HepG2 (cell line): ENCODE results near the gene HNRNPF. TPM values are rescaled to one million over a fixed set of nuclear protein-coding genes. Genes with fewer than 3 reads are reported as not detected.
A peak's percentile ranks its signal among the peaks of the same experiment; 100 is the strongest.

Source experiments
- ERF ChIP-seq: IDR thresholded peaks from 2 replicates; pipeline ENCODE4 v1.6.1; 2018; ENCODE audit warnings: missing biosample characterization, missing genetic modification reagents
- FOXP4 ChIP-seq: sonication (generic); formaldehyde crosslinking; IDR thresholded peaks from 2 replicates; pipeline ENCODE4 v1.4.0; 2020; ENCODE audit warnings: missing genetic modification reagents
- GATA4 ChIP-seq: sonication (generic); IDR thresholded peaks from 2 replicates; pipeline ENCODE4 v1.6.1; 2016; ENCODE audit warnings: antibody characterized with exemption, low read depth, borderline replicate concordance
- MBD4 ChIP-seq: IDR thresholded peaks from 2 replicates; pipeline ENCODE4 v1.6.1; 2012; ENCODE audit warnings: low read length, inconsistent platforms, borderline replicate concordance
- NCOA2 ChIP-seq: sonication (generic); formaldehyde crosslinking; IDR thresholded peaks from 2 replicates; pipeline ENCODE4 v1.8.0; 2022; ENCODE audit warnings: inconsistent platforms
- NRL ChIP-seq: sonication (generic); formaldehyde crosslinking; IDR thresholded peaks from 2 replicates; pipeline ENCODE4 v1.5.0; 2020; ENCODE audit warnings: missing genetic modification reagents, mild to moderate bottlenecking, moderate library complexity, borderline replicate concordance
- SALL1 ChIP-seq: sonication (generic); formaldehyde crosslinking; IDR thresholded peaks from 2 replicates; pipeline ENCODE4 v1.8.0; 2022; ENCODE audit warnings: mild to moderate bottlenecking, missing genetic modification reagents
- THYN1 ChIP-seq: sonication (generic); formaldehyde crosslinking; IDR thresholded peaks from 2 replicates; pipeline ENCODE4 v1.8.1; 2023; ENCODE audit warnings: low read depth, mild to moderate bottlenecking, moderate library complexity, missing genetic modification reagents, borderline replicate concordance
- ZHX1 ChIP-seq: sonication (generic); formaldehyde crosslinking; IDR thresholded peaks from 2 replicates; pipeline ENCODE4 v1.8.1; 2022; ENCODE audit warnings: low read depth, mild to moderate bottlenecking, missing genetic modification reagents
- ZNF234 ChIP-seq: sonication (generic); formaldehyde crosslinking; conservative IDR thresholded peaks from 2 replicates; pipeline ENCODE4 v1.5.1; 2020; ENCODE audit warnings: mild to moderate bottlenecking, missing genetic modification reagents
- ZNF276 ChIP-seq: sonication (generic); formaldehyde crosslinking; IDR thresholded peaks from 2 replicates; pipeline ENCODE4 v1.4.0; 2020; ENCODE audit warnings: mild to moderate bottlenecking, low read depth, missing genetic modification reagents
- ZNF331 ChIP-seq: sonication (generic); formaldehyde crosslinking; IDR thresholded peaks from 2 replicates; pipeline ENCODE4 v1.4.0; 2020; ENCODE audit warnings: missing genetic modification reagents
- ZNF468 ChIP-seq: sonication (generic); formaldehyde crosslinking; IDR thresholded peaks from 2 replicates; pipeline ENCODE4 v1.8.0; 2022; ENCODE audit warnings: mild to moderate bottlenecking, moderate library complexity, missing genetic modification reagents
- ZNF704 ChIP-seq: sonication (generic); formaldehyde crosslinking; IDR thresholded peaks from 2 replicates; pipeline ENCODE4 v1.8.1; 2023; ENCODE audit warnings: mild to moderate bottlenecking, inconsistent platforms, moderate library complexity, missing genetic modification reagents, borderline replicate concordance
- ZNF839 ChIP-seq: sonication (generic); formaldehyde crosslinking; IDR thresholded peaks from 2 replicates; pipeline ENCODE4 v1.4.0; 2020; ENCODE audit warnings: missing genetic modification reagents, mild to moderate bottlenecking, borderline replicate concordance
- ZSCAN22 ChIP-seq: sonication (generic); formaldehyde crosslinking; IDR thresholded peaks from 2 replicates; pipeline ENCODE4 v1.4.0; 2020; ENCODE audit warnings: mild to moderate bottlenecking, missing genetic modification reagents
- ZXDC ChIP-seq: sonication (generic); formaldehyde crosslinking; IDR thresholded peaks from 2 replicates; pipeline ENCODE4 v1.5.0; 2020; ENCODE audit warnings: mild to moderate bottlenecking, missing genetic modification reagents
- ZZZ3 ChIP-seq: sonication (generic); formaldehyde crosslinking; IDR thresholded peaks from 2 replicates; pipeline ENCODE4 v1.4.0; 2020; ENCODE audit warnings: missing genetic modification reagents, mild to moderate bottlenecking, borderline replicate concordance
- polyA plus RNA-seq, 8 experiments: library from polyadenylated mRNA; depleted of rRNA in 3 of 8; stranded (reverse) in 7 of 8; unstranded in 1 of 8; fragments of >200 nt; fragmentation: Illumina TruSeq in 4 of 8; extraction: Trizol in 4 of 8; gene quantifications; 2 replicates each; pipeline versions ENCODE4 v1.2.1 to v1.2.3, GENCODE V29; 2011 to 2016; ENCODE audit warnings: low read depth in 4 of 8, missing spikeins in 1 of 8, mixed read lengths in 1 of 8; ENCODE audit not compliant: insufficient read depth in 1 of 8
- total RNA-seq, 5 experiments: library from RNA; depleted of rRNA; stranded (reverse); fragments of >200 nt; fragmentation: Illumina TruSeq; extraction: Trizol; gene quantifications; 2 replicates each; pipeline ENCODE4 v1.2.3, GENCODE V29; 2016; ENCODE audit warnings: low read depth in 1 of 5

HNRNPF gene
- total and polyA plus RNA-seq, 2 of the 13 experiments (the other 11 are each of a cell fraction or from before 2014, with no cell fraction given), result 166 to 308 TPM

- peak; percentile 76; the same call in 1 of the 2 replicates for TF ChIP-seq NRL
- peak; percentile 49; the same call in 1 of the 2 replicates for TF ChIP-seq FOXP4 (CRISPR knock-in tag)
- TF ChIP-seq ZNF276 (CRISPR knock-in tag), result 0 out of 2 replicates have a peak, but pooled peaks have one; percentile 79
- no peak; the same call in 1 of the 2 replicates for TF ChIP-seq ZHX1 (CRISPR knock-in tag)
- 0 out of 2 replicates have a peak, but pooled peaks have one; percentile 60 for TF ChIP-seq ERF (CRISPR knock-in tag)
- TF ChIP-seq MBD4, result no peak
- TF ChIP-seq ZNF234 (CRISPR knock-in tag), result peak; percentile 86
- TF ChIP-seq NCOA2 (CRISPR knock-in tag), result no peak; the same call in 1 of the 2 replicates
- TF ChIP-seq ZSCAN22, result 0 out of 2 replicates have a peak, but pooled peaks have one; percentile 48
- no peak for TF ChIP-seq THYN1 (CRISPR knock-in tag)
- no peak for TF ChIP-seq ZNF468 (CRISPR knock-in tag)
- TF ChIP-seq ZNF704 (CRISPR knock-in tag), result peak; percentile 92
- TF ChIP-seq ZNF839 (CRISPR knock-in tag), result no peak
- TF ChIP-seq ZNF331 (CRISPR knock-in tag), result 0 out of 2 replicates have a peak, but pooled peaks have one; percentile 20
- TF ChIP-seq ZXDC (CRISPR knock-in tag), result no peak
- peak; percentile 95 for TF ChIP-seq SALL1 (CRISPR knock-in tag)
- TF ChIP-seq GATA4, result no peak
- peak; percentile 76 for TF ChIP-seq ZZZ3
Measured at GRCh38 chr10:43408710-43409384, at the start of gene HNRNPF (continued).
